ENCODE measurements around the gene RADIL.

Gene RADIL

GRCh38 chr7:4792537-4793126, 90.9 kb downstream of the RADIL start:
- H3K4me3 ChIP-seq (ENCODE audit: low read depth, low read length), result no peak overlapping the region
- no peak for TF ChIP-seq CTCF (IDR thresholded peaks at IDR 0.05; ENCODE audit: low read depth, low read length)

- TF ChIP-seq CTCF (IDR thresholded peaks at IDR 0.05; ENCODE audit: low read depth, low read length), result peak; percentile 56; the same call in 1 of the 2 replicates
- H3K4me3 ChIP-seq (ENCODE audit: low read depth, low read length), result no peak overlapping the region
These were observed 91.6 kb downstream of the RADIL start for GRCh38 chr7:4791738-4792536.

- no peak overlapping the region for H3K4me3 ChIP-seq (ENCODE audit: low read depth, low read length)
- TF ChIP-seq CTCF (IDR thresholded peaks at IDR 0.05; ENCODE audit: low read depth, low read length), result no peak
These were observed 92.3 kb downstream of the RADIL start for GRCh38 chr7:4791101-4791737.

- no peak for TF ChIP-seq CTCF (IDR thresholded peaks at IDR 0.05; ENCODE audit: low read depth, low read length)
- H3K4me3 ChIP-seq (ENCODE audit: low read depth, low read length), result no peak overlapping the region
These were observed 93.0 kb downstream of the RADIL start for GRCh38 chr7:4790516-4790991.

- H3K4me3 ChIP-seq (ENCODE audit: low read depth, low read length), result no peak overlapping the region
- no peak for TF ChIP-seq CTCF (IDR thresholded peaks at IDR 0.05; ENCODE audit: low read depth, low read length)
These were observed 93.4 kb downstream of the RADIL start for GRCh38 chr7:4790078-4790465.

- TF ChIP-seq CTCF (IDR thresholded peaks at IDR 0.05; ENCODE audit: low read depth, low read length), result no peak
- H3K4me3 ChIP-seq (ENCODE audit: low read depth, low read length), result no peak overlapping the region
These were observed 94.1 kb downstream of the RADIL start for GRCh38 chr7:4789194-4790077.
